ENCODE measurements around the gene TMEM38B.
"Not testable (repeated sequence)": the region's sequence is repeated elsewhere in the genome, so short reads cannot be mapped to it uniquely, and the experiment has no call there.

Gene TMEM38B

DNA sequence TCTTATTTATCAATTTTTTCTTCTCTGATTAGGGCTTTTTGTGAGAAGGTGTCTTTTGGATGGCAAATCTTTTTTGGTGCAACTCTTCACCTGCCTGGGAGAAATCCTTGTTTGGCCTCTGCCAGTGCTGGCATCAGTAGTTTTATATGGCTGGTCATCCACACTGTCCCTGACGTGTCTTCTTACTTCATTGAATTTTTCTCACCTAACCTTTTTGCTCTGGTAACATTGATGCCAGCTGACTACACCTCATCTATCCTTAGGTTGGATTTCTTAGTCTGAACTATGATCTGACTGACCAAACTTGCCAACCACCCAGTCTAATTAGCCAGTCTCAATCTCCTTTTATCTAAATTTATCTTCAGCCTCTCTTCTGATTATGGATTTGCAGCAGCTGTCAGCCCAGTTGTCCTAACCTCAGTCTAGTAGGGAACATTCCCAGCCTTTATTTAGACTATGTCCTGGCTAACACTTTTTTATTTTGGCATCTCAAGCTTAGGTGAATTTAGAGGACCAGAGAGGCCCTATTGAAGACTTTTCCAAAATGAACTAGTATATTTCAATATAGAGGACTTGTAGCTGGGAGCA, 10.6 kb upstream of the TMEM38B start:
- DNase-seq = no peak

DNA sequence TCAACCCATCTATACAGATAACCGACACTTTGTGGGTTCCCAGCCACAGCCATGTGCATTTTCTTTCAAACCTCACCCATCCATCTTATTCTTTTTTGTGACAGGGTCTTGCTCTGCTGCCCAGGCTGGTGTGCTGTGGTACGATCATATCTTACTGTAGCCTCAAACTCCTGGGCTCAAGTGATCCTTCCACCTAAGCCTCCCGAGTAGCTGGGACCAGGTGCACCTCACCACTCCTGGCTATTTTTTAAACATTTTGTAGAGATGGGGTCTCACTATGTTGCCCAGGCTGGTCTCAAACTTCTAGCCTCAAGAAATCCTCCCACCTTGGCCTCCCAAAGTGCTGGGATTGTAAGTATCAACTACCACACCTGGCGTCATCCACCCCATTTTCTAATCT, 7.4 kb upstream of the TMEM38B start:
- no peak for DNase-seq

DNA sequence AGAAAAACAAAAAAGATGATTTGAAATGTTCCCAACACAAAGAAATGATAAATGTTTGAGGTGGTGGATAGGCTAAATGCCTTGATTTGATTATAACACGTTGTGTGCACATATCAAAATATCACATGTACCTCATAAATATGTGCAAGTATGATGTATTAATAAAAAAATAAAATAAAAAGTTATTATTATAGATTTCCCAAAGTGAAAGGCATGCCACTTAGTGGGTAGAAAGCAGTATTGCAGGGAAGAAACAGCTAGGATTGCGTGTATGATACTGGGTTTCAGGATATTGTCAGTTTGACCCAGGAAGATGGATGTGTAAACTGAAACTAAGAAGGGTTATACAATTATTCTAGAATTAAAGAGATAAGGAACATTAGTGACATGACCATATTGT, 3.6 kb upstream of the TMEM38B start:
- peak; percentile 18 for DNase-seq

DNA sequence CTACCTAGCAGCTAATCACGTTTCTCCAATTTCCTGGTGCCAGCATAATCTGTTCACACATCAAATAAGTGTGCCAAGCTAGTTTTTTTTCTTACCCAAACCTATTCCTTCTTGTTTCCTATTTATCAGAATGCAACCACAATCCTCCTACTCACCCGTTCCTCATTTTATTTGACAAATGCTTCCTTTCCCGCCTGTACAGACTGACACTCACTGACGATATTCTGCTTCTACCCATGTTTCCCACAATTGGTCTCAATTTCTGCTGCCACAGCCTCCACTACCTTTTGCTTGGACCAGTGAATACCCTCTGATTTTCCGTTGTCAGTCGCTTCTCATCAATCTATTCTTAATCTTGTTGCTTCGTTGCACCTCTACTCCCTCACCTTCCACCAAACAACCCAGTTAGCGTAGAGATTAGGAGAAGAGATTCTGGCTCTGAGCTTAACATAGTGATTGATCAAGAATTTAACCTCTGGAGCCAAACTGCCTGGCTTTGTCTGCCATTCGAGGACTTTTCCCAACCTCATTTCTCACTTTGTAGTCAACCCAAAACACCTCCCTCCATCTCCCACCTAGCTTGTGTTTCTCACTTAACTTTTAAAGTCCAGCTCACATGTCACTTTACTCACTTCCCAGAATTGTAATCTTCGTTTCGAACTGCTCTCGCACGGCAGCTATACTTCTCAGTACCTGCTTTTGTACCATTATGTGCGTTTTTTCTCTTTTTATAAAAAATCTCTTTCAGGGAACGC, 729 bp upstream of the TMEM38B start:
- peak; percentile 42 for DNase-seq

DNA sequence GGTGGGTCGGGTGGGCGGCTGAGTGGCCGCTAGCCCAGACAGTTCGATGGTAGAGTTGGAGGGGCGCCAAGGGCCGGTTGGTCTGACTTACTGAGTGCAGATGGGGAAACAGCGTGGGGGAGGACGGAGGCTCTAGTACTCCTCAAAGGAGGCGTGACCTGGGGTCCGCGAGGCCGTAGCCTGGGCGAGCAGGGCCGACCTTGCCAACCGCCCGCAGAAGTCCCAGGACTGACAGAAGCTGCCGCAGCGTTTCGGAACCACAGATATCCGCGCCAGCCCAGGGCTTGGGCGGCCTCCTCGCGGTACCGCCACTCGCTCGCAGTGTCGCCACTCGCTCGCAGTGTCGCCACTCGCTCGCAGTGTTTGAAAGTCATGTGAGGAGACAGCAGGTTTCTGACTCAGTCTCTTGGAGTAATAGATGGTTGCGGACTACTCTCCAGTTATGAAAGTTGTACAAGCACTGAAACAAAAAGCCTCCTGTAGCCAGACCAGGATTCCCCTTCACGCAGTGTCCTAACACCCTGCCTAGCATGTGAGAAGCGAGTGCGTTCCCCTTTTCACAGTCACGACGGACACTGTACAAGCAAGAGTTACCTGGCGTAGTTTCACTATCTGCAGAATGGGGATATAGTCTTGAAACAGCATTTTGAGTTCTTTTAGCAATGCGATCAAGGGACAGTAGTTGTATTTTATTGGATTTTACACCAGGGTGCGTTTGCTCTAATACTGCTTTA, 674 bp downstream of the TMEM38B start:
- peak; percentile 78 for DNase-seq

DNA sequence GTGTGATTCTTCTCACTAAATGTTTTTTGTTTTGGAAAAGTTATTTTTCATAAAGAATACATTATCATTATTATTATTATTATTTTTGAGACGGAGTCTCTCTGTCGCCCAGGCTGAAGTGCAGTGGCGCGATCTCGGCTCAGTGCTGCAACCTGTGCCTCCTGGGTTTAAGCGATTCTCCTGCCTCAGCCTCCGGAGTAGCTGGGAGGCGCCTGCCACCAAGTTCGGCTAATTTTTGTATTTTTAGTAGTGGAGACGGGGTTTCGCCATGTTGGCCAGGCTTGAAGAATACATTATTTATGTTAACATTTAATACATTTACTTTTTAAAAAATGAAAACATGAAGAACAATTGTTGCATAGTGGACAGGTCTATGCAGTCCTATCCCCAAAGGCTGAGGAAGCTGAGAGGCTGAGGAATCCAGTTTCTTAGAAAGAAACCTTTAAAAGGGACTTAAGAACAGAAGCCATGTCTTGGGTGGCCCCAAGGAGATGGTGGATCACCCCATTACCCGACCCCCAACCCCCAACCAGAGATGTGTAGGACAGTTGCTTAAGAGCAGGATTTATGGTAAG, 2.0 kb downstream of the TMEM38B start:
- no peak for DNase-seq

DNA sequence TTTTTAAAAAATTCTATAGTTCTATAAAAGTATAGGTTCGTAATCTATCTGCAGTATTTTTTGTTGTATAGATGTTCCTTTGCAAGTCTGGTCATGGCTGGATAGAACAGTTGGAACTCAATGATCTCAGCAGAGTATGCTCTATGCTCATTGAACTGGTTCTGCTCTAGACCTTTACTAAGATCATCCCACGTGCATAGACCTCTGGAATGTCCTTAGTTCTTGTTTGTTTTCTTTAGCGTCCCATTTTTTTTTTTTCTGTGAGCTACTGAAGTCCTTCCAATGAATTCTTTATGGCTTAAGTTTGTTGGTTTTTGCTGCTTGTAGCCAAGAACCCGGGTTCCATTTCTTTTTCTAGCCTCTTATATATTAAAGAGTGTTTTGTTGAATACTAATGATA, 3.5 kb downstream of the TMEM38B start:
- DNase-seq = no peak

DNA sequence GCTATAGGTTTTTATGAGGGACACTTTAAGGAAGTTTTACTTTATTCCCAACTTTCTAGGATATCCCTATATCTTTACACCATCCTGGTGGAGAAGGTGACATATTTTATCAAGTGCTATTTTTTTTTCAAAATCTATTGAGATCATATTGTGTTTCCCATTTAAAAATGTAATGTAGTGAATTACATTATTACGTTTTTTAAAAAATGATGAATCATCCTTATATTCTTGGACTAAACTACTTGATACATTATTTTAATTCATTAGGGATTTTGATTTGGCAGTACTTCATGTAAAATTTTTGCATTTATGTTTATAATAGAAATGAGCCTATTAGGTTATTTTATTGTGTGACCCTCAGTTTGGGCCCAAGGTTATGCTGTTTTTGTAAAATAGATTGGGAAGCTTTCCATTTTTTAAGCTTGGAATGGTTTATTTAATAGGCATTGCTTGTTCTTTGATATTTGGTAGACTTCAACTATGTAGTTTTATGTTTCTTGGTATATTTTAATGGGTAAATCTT, 4.1 kb downstream of the TMEM38B start:
- DNase-seq = no peak

DNA sequence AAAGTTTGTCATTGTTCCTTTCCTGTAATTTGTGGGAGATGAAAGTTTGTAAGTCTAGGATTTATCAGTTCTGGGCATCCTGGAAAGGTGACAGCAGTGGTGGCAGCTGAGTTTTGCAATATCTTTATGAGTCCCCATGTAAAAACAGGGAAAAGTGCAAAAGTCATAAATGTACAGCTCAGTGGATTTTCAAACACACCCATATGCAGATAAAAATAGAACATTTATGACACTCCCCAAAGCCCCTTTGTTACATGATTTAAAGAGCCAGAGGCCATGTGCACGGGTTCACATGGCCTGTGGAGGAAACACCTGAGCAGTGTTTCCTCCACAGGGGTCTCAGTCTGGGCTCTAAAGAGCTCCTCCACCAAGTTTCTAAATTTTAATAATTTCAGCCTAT, 6.3 kb downstream of the TMEM38B start:
- DNase-seq = peak; percentile 12

DNA sequence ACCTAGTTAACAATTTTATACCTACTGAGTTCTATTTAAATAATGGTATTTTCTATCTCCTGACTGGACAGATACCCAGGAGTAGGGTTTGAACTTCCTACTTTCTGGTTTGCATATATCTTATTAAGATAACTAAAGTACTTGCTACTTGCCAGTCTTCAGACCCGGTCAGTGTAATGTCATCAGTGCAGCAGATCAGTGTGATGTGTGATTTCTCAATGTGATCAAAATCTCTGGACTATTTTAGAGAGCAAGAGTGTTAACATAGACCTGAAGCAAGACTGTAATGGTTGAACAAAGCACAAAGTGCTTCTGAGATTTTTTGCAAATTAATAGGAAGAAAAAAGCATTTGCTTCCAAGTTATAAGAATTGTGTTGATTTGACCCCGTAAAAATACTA, 6.8 kb downstream of the TMEM38B start:
- peak; percentile 32 for DNase-seq

DNA sequence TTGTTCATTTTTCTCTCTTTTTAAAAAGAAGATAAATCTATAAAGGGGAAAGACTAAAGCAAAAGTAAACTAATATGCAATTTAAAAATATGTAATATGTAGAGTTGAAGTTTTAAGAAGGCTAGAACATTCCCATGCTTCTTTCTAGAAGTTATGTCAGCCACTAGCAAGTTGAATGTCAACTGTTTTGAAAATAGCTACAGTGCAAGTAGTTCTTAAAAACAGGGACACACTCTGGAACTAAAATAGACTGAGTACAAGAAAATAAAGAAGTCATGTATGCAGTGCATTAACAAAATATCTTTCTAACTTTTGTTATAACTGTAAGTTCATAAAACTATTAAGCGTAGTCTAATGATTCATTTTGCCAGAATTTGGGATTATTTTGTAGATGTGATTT, 7.9 kb downstream of the TMEM38B start:
- no peak for DNase-seq

DNA sequence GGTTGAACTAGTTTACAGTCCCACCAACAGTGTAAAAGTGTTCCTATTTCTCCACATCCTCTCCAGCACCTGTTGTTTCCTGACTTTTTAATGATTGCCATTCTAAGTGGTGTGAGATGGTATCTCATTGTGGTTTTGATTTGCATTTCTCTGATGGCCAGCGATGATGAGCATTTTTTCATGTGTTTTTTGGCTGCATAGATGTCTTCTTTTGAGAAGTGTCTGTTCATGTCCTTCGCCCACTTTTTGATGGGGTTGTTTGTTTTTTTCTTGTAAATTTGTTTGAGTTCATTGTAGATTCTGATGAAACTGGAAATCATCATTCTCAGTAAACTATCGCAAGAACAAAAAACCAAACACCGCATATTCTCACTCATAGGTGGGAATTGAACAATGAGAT, 9.3 kb downstream of the TMEM38B start:
- not testable (repeated sequence) for DNase-seq

DNA sequence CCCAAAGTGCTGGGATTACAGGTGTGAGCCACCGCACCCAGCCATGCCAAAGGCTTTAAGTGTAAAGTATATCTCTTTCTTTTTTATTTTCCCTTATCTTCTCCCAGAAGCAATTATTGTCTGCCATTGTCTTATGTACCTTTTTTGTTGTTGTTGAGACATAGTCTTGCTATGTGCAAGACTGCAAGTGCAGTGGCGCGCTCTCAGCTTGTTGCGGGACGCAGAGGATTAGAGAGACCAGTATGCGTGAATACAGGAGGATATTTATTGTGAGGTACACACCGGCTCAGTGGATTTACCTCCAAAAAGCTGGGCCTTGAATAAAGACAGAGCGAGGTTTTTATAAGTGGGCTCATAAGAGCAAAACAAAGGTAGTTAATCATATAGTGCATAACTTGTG, 11.8 kb downstream of the TMEM38B start:
- no peak for DNase-seq

DNA sequence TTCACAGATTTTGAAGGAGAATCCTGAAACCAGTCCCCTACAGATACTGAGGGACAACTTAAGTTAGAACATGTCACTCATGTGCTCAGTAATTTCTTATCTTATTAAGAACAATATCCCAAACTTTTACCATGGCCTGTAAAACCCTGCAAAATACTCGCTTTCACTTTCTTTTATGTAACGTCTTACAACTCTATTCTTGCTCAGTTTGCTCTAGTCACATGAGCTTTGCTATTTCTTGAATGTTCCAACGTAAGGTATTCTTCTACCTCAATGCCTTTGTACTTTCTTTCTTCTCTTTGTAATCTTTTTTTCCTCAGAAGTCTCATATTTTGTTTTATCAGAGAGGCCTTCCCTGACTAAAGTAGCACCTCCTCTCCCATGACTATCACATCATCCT, 14.1 kb downstream of the TMEM38B start:
- DNase-seq = peak; percentile 26

DNA sequence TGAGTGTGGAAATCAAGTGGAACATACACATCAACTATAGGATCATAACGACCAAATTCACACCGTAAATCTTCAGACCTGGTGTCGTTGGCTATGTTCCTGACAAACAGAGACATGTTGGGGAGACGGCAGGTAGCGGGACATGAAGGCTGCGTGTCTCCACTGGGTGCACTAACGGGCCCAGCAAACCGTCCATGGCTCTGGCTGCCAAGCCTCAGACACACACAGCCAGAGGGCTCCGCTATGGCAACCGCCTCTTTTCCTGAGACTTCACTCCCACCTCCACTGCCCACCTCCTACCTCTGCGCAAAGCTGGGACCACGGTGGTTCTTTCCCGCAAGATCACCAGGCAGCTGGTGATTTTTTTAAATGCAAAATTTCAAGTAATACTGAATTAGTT, 16.3 kb downstream of the TMEM38B start:
- DNase-seq = no peak

DNA sequence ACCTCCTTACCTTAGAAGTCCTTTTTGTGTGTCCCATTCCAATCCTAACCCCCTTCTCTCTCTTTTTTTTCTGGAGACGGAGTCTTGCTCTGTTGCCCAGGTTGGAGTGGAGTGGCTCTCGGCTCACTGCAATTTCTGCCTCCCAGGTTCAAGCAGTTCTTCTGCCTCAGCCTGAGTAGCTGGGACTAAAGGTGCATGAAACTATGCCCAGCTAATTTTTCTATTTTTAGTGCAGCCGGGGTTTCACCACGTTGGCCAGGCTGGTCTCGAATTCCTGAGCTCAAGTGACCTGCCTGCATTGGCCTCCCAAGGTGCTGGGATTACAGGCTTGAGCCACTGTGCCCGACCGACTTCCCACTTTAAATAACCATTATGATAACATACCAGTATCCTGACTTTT, 17.5 kb downstream of the TMEM38B start:
- no peak for DNase-seq

DNA sequence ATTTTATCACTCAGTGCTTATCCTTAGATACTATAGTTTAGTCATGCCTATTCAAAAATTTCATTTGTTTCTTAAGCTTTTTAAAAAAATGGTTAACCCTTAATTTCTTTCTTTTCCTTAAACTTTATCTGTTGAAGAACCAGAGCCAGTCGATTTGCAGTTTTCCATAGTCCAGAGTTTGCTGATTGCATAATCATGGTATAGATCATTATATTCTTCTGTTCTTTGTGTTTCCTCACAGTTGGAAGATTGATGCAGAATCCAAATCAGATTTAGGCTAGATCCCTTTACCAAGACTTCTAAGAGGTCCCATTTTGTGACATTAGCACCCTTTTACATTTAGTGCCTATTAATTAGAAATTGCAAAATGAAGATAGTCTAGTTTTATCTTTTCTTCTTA, 18.0 kb downstream of the TMEM38B start:
- DNase-seq = no peak

DNA sequence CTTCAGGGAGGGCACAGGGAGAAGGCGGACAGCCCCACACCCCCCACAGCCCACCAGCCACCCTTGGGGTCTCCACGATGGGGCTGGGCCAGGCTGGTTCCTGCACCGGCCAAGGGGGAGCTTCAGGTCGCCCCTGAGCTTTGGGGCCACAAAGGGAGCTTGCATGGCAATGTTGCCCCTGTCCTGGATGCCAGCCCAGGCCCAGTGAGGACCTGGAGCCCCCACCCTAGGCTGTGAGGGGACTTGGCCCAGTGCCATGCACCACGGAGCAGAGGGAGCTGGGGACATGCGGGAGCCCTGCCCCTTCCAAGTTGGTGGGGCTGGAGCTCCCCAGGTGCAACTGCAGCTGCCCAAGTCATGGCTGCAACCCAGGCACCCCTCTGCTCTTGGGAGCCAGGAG, 18.4 kb downstream of the TMEM38B start:
- no peak for DNase-seq

DNA sequence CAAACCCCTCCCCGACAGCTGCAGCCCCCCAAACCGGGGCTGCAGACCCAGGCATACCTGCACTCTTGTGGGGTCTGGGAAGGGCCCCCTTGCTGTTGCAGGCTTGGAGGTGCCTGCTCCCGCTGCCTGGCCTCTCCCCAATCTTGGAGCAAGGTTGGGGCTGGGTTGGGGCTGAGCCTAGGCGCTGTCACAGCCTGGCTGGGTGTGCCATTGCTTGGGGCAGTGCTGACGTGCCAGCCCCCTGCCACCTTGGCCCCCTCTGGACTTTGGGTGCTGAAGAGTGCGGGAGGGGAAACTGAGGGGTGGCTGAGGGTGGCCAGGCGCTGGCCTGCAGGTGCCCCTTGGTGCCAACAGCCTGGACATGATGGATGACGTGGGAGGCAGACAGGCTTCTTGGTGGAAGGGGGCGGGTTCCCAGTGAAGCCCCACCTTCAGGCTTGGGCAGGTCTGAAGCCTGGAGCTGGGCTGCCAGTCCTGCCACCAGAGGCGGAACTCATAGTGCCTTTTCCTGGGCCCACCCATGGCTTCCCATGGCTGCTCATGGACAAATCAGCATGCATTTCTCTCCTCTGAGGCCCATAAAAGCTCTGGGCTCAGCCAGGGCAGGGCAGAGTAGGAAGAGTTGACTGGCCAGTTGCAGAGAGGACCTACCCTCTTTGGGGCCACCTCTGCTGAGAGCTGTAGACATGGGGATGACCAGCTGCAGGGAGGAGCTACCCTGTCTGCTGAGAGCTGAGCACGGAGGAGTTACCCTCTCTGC, 19.1 kb downstream of the TMEM38B start:
- DNase-seq = no peak

DNA sequence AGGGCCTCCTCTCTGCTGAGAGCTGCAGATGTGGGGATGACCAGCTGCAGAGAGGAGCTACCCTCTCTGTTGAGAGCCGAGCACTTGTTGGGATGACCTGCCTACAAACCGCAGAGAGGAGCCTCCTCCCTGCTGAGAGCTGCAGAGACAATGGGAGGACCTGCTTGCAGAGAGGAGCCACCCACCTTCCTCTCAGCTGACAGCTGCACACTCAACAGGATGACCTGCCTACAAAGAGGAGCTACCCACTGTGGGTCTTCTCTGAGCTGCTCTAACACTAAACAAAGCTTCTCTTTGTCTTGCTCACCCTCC, 19.6 kb downstream of the TMEM38B start:
- no peak for DNase-seq

DNA sequence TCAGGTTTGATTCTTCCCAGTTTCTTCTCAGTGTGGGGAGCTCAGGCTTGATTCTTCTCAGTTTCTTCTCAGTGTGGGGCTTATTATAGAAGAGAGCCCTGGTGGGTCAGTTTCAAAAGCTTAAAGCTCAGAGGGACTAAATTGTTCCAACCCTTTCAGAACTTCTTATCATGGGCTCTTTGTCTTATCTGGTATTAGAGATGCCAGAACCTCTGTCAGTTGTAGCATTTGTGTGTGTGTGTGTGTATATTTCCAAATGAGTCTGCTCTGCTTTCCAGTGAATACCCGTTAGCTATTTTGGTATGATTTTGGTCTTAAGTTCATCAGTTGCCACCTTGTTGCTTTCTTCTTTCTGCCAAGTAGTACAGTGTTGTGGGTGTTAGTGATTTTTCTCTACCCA, 21.8 kb downstream of the TMEM38B start:
- DNase-seq = no peak

DNA sequence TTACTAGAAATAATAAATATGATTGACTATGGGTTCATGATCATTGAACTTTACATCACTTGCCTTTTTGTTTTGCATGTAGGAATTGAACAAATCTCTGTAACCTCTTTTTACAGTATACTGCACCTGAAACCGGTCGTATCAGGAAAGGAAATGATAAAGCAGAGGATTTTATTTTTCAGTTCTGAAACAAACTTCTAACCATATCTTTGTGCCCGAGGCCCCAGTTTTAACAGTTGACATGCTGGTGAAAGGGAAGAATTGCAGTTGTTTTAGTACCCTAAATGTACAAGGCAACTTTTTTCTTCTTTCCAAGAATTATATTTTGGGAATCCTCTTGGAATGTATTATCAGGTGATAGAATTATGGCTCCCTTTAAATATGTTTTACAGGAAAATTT, 27.8 kb downstream of the TMEM38B start:
- no peak for DNase-seq

DNA sequence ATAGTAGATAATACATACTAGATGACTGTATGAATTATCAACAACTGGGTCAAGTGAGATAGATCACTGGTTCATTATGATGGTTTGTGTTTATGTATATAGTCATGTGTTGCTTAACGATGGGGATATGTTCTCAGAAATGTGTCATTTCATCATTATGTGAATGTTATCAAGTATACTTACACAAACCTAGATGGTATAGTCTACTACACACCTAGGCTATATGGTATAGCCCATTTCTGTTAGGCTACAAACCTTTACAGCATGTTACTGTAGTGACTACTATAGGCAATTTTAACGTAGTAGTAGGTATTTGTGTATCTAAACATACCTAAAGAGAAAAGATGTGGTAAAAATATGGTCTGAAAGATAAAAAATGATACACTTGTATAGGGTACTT, 31.0 kb downstream of the TMEM38B start:
- no peak for DNase-seq

Data from hematopoietic multipotent progenitor cell treated with erythropoietin and hydrocortisone succinate and interleukin-3 and kit ligand, for 6 days (in vitro differentiated cells).